Cardiac septum (tissue), 1 donor: Measurements from ENCODE around the gene PHF14. TPM values are rescaled to one million over a fixed set of nuclear protein-coding genes. Genes with fewer than 3 reads are reported as not detected.
"Not testable (repeated sequence)": the region's sequence is repeated elsewhere in the genome, so short reads cannot be mapped to it uniquely, and the experiment has no call there.

Experiments
- DNase-seq: peaks from one replicate; pipeline ENCODE4 v3.0.0-alpha.2; 2020; ENCODE audit warnings: low spot score
- intact Hi-C: fragments of 100-400 bp; cut with DNase I; formaldehyde crosslinking; loops from one replicate; pipeline ENCODE4 v1.14.0; 2022
- total RNA-seq: library from RNA; stranded (reverse); fragmentation: NEBNext Ultra II Directional; extraction: Animal tissue kit (Norgen Biotek cat#: 25700); gene quantifications from one replicate; pipeline ENCODE4 v1.2.1, GENCODE V29; 2021
- donor health status: DM: no; HTN: no; CAD: no.

Gene PHF14
- total RNA-seq, 1 donor from 2014 or later, result 15.6 TPM

DNA sequence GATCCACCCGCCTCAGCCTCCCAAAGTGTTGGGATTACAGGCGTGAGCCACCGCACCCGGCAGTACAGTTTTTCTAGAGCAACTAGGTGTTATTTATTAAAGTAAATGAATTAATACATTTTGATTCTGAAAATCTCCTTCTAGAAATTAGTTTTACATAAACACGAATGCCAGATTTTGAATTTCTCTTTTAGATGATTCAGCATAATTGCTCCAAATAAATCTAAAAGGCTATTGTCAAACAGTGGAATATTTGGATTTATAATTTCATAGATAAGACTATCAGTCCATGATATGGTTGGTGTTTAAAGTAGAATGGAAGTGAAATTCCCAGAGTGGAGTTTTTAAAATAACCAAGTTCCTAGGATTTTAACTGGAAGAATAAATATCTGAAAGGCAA, 1.5 kb upstream of the PHF14 start:
- intact Hi-C loops, result no loop called here
- no peak for DNase-seq

DNA sequence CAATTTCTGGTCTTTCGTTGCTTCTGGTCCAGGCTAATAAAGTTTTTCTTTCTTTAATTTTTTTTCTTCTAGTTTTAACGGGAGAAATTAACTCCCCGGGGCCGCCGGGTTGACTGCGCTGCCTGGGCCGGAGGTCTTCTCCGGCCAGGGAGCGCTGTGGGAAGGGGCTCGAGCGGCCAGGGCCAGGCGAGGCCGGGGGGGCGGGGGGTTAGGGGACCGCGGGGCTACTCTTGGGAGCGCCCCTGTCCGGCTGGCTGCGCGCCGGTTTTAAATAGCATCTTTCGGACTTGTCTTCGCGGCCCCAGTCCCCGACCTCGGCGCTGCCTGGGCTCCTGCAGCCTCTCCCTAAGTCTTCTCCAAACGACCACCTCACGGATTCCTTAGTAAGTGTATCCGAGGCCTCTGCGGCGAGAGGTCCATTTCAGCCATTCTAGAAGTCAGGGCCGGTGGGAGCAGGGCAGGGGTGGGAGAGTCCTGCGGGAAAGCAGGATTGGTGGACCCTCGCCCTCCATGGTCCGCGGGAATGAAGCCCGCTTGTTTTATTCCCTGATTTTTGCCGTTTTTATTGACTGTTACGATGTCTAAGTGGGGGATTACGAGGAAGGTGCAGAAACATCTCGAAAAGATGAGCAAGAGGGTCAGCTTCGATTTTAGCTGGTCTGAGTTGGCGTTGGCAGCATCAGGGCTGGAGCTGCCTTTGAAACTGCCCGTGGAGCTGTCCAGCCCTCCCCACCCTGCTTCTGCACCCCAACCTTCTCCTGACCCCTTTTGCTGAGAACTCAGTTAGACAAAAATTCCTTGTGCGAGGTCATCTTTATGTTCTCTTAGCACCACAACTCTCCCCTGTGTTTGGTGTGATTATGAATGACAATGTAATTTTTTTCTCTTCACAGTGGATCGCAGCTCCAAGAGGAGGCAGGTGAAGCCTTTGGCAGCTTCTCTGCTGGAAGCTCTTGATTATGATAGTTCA, 555 bp downstream of the PHF14 start:
- intact Hi-C loops, result loop anchor here (1.0 kb wide), 1 partner anchor 34 kb away; a partner anchor contains a TSS
- no peak for DNase-seq

DNA sequence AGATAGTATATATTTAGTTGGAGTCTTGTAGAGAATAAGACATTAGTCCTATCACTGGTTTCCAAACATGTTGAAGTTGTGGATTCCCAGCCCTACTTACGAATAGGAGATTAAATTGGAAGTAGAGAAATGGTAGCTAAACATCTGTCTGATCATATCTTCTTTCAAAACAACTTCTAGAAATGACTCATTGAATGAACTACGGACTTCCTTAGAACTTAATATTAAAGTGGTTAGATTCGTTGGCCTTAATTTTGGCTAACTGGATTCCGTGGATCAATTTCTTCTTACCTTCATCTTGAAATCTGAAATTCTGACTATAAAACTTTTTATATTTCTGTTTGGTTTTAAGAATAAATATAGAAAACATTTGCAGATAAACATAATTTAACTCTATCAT, 3.4 kb downstream of the PHF14 start:
- DNase-seq, result no peak
- intact Hi-C loops, result no loop called here

DNA sequence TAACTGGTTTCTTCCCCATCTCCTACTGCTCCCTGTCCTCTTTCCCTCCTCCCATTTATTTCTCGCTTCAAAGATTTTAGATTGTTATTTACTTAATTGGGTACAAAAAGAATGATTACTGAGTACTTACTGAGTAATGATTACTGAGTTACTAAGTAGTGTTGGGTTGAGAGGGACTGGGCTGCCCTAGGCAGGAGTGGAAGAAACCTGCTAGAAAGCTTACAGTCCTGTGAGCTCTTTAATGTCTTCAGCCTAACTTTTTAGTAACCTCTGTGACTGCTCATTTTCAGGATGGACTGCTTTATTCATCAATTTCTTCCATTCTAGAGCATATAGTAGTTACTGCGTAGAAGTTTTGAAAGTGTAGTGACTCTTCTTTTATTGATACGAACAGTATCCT, 7.6 kb downstream of the PHF14 start:
- no peak for DNase-seq

DNA sequence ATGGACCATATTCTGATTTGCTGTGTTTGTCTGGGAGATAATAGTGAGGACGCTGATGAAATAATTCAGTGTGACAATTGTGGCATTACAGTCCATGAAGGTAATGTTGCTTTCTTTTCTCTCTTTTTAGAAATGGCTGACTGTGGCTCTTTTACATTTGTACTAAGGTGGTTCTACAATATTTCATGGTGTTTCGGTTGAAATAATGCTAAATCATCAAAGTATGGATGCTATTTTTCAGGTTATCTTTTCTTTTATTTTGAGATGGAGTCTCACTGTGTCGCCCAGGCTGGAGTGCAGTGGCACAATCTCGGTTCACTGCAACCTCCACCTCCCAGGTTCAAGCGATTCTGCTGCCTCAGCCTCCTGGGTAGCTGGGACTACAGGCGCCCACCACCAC, 17.1 kb downstream of the PHF14 start:
- intact Hi-C loops, DNase-seq: not testable (repeated sequence)

More for the DNA sequence above, 7.6 kb downstream of the PHF14 start:
- intact Hi-C loops, result no loop called here

DNA sequence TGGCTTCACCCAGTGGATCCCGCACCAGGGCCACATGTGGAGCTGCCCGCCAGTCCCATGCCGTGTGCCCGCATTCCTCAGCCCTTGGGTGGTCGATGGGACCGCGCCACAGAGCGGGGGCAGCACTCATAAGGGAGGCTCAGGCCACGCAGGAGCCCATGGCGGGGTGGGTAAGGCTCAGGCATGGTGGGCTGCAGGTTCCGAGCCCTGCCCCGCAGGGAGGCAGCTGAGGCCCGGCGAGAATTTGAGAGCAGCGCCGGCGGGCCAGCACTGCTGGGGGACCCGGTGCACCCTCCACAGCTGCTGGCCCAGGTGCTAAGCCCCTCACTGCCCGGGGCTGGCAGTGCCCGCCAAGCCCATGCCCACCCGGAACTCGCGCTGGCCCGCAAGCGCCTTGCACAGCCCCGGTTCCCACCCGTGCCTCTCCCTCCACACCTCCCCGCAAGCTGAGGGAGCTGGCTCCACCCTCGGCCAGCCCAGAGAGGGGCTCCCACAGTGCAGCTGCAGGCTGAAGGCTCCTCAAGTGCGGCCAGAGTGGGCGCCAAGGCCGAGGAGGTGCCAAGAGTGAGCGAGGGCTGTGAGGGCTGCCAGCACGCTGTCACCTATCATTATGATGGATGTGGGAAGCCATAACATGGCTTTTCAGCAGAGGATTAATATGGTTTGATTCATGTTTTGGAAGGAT, 22.0 kb downstream of the PHF14 start:
- DNase-seq, intact Hi-C loops: not testable (repeated sequence)

DNA sequence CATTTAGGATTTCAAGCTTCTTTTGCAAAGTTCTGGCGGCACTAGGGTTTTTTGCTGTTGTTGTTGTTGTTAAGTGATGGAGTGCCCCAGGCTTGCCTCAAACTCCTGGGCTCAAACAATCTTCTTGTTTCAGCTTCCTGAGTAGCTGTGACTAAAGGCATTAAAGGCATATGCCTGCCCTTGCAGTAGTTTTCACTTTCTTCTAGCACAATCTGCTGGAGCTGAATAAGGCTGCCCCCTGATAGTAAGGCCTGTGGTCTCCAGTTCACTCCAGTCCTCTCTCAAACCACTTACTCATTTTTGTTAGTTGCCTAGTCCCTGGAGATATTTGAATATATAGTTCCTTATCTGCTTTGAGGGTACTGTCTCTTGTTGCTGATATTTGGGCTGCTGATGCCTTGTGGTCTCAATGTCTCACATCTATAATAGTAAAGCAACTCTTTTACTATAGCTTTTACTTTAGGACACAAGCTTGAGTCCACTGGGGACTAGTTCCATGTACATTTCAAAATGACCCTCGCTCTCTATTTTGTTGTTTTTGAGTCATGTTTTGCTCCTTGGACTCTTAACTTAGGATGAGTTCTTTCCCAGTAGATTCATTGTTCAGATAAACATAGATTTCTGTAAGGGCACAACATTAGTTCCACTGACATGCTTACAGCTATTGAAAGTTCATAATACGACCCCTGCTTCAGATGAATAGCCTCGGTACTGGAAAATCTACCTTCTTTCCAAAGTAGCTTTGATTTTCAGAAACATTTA, 25.5 kb downstream of the PHF14 start:
- DNase-seq, result no peak
- intact Hi-C loops, result no loop called here

DNA sequence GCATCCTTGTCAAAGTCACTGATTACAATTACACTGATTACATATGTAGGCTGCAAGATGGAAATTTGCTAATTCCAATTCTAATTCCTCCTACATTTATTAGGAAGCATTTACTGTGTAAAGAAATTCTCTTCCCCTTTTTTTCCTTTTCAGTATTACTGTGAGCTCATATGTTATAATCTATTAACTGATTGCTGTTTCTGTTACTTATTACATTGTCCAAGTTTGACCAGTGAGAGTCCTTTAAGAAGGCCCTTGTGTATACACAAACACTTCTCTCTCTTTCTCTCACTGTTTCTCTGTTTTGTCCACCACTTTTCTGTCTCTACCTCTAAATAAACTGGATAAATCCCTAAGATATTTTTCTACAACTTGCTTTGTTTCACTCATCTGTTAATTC, 31.5 kb downstream of the PHF14 start:
- intact Hi-C loops, result no loop called here
- no peak for DNase-seq

DNA sequence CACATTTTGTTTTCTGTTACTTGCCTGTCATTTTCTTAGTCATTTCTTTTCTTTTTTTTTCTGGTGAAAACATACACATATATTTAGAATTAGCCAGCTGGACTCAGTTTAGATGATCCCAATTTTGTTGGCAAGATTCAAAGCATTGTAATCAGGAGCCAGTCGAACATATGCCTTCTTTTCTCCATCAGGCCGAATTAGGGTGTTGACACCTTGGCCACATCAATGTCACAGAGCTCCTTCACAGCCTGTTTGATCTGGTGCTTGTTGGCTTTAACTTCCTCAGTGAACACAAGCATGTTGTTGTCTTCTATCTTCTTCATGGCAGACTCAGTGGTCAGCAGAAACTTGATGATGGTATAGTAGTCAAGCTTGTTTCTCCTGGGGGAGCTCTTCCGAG, 32.6 kb downstream of the PHF14 start:
- no peak for DNase-seq
- intact Hi-C loops, result no loop called here

DNA sequence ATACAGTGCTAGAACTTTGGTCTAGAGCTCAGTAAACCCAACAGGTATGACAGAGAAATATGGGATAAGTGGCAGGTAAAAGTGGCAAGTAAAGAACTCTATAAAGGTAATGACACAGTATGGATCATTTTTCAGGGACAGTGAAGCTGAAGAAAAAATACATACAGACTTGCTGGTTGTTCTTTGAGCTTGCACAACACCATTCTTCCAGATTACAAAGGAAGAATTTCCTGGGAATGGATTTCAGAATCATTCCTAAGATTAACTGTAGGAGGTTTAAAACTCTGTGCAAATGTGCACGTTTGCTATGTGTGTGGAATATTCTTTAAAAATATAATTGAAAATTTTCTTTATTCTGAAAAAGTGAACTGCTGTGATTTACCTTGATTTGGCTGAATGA, 36.0 kb downstream of the PHF14 start:
- intact Hi-C loops, result no loop called here
- no peak for DNase-seq

DNA sequence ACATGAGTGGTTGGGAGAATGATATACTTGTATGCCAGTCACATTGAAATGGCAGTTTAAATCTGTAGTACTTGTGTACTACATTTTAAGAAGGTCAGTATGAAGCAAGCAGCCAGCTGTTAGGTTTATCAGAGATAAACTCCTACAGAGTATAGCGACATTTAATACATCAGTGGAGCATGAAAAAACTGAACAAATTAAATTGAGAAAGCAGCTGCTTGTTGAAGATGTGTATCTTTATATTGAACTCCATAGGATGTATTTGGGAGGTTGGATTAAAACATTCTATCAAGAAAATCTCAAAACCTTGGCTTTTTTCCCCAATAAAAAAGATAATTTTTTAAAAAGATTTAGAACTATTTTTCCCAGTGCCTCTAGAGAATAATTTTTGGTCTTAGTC, 47.8 kb downstream of the PHF14 start:
- DNase-seq, result no peak
- intact Hi-C loops, result no loop called here

DNA sequence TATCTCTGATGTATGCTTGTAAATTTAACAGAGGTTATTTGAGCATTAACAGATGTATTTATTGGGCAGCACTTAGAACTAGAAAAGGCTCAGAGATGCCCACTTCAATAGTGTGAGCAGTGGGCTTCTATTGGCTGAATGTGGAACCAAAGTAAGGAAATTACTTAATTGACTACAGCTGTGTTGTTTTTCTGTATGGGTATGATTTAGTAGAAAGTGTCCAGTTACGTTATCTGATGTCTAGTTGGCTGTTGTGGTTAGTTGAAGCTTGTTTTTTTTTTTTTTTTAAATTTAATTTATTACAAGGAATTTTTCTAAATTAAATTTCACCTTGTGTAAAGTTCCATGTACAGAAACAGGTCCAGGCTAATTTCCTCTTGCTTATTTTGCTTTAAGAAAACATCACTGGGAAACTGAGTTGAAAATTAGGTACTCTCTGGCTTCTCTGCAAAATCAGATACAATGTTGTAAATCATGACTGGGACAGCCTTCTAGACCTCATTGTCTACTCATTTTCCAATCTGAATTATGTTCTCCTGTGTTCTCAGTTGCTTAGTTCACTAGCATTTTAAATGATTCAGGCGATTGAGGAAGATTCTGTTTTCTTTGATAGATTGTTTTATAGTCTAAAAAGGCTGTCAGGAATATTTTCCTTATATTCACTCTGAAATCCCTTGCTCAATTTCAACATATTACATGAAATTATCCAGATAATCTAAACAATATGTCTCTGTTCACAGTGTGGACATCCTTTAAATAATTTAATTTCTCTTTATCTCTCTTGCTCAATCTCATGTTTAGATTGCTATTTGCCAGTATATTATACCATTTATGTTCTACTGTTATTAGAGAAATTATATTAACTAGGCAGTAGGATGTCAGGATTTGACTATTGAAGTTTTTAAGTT, 53.0 kb downstream of the PHF14 start:
- intact Hi-C loops, result no loop called here
- DNase-seq, result no peak

DNA sequence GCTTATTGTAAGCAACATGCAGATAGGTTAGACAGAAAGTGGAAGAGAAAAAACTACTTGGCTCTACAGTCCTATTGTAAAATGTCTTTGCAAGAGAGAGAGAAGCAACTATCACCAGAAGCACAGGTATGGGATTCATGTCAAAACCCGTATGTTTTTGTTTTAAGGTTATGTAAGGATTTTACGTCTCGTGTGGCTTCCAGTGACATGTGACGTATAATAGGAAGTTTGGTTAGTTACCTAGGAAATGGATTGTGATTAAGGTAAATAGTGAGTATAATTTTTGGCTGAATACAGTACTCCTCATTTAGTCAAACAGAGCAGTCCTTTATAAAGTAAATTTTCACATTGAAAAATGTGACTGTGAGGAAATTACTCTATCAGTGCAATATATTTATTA, 62.0 kb downstream of the PHF14 start:
- intact Hi-C loops, result no loop called here
- no peak for DNase-seq

DNA sequence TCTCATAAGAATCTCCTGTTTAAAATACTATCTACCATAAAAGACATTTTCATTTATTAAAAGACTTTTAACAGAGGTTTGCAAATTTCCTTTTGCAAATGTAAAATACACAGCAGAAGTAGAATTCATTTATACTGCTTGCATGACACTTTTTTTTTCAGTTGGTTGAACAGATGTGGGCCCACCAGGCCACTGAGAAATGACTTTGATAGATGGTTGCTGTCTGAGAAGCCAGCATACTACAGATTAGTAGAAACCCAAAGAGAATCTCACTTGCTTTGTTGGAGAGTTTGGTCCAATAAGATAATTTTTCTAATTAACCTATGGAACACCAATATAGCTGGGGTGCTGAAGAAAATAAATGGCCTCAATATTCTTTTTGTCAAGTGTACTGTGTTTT, 66.3 kb downstream of the PHF14 start:
- intact Hi-C loops, result no loop called here

DNA sequence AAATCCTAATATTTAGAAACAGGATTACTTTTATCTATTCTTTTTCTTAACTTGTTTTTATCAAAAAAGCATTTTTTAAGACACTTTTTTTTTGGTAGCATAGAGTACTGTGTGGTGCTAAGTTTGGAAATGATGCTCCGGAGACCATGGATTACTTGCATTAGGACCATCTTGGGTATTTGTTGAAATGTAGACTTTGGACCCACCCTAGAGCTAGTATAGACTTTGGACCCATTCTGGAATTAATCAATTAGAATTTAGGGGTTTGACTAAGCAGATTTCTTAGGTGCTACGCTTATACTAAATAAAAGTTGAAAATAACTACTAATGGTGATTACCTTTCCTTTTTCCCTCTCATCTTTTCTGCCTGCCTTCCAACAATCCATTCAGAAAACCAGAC, 80.4 kb downstream of the PHF14 start:
- intact Hi-C loops, result no loop called here
- no peak for DNase-seq

More for the DNA sequence above, 66.3 kb downstream of the PHF14 start:
- DNase-seq, result no peak

DNA sequence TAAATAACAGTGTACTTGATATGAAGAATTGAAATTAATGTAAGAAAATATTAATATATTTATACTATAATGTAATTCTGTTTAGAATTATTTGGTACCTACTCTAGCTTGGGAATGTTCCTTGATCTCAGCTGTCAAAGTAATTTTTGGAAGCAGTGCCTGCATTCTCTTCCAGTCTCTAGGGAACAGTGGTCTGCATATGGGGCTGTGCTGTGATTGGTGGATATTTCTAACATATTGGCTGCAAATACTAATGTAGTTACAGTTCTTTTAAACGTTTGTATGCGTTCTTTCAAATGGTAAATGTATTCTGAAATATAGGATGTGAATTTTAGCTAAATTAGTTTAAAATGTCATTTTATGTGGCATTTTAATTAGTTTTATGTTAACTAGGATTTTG, 87.2 kb downstream of the PHF14 start:
- no peak for DNase-seq
- intact Hi-C loops, result no loop called here

DNA sequence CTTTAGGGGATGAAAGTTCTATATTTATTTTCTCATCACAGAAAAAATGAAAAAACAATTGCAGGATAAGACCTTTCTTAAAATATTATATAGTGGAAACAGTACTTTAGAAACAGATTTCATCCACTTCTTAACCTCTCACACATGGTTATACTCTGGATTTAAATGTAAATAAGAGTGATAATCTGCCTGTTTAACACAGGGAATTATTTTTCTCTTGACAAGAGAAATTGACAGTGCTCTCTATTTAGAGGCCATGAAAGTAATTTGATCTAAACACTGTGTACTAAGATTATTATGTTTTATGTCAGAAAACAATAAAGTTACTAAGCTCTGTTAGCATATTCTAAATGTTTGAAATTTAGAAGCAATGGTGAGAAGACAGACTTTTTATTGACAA, 88.4 kb downstream of the PHF14 start:
- intact Hi-C loops, result no loop called here
- no peak for DNase-seq

DNA sequence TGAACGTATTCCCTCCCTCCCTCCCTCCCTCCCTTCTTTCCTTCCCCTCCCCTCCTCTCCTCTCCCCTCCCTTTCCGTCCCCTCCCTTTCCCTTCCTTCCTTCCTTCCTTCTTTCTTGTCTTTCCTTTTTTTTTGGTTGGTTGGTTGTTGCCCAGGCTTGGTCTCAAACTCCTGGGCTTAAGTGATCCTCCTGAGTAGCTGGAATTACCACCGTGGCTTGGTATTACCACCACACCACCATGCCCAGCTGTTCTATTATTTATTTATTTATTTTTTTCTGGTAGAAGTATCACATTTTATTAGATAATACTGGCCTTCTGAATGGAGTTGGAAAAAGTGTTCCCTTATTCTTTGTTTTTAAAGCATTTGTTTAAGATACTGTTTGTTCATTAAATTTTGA, 95.9 kb downstream of the PHF14 start:
- intact Hi-C loops, result no loop called here
- DNase-seq, result no peak

DNA sequence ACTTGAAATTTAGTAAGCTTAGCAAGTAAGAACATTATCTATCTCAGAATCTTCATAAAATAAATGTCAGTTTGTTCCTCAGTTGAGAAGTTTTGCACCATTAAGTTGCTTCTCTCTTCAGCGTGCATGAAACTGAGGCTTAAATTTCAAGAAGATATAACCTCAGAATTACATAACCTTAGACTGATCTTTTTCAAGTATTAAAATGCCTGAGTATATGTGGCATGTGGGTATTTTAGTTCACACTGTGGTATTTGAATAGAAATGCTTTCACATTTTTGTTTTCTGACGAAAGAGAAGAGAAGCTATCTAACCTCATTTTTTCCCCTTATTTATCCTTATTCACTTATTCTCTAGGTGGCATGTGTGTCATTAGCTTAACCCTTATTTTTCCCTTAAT, 104.1 kb downstream of the PHF14 start:
- DNase-seq, result no peak

More for the DNA sequence above, 104.1 kb downstream of the PHF14 start:
- intact Hi-C loops, result no loop called here
